ENCODE data around the gene RPL22L1. TPM values are rescaled to one million over a fixed set of nuclear protein-coding genes. Genes with fewer than 3 reads are reported as not detected.
"Not testable (repeated sequence)": the region's sequence is repeated elsewhere in the genome, so short reads cannot be mapped to it uniquely, and the experiment has no call there.

The RPL22L1 gene
- total and polyA plus RNA-seq, 4 donors, result 21.3 to 252 (median 114) TPM

GRCh38 chr3:170896781-170897180 is 26.8 kb upstream of the RPL22L1 start:
- Histone ChIP-seq H3K4me1 (ENCODE audit: control insufficient read depth in 5 of 5, insufficient read depth in 5 of 5, low read length in 5 of 5) (no peaks in the 10 kb centered on the region), H3K36me3 (ENCODE audit: control insufficient read depth in 4 of 4, insufficient read depth in 4 of 4, low read length in 4 of 4) (no peaks in the 10 kb centered on the region), H3K4me3 (no peak overlapping the region), H3K9ac (ENCODE audit: insufficient read depth in 1 of 2, low read length in 2 of 2) (no peak overlapping the region), H3K9me3 (ENCODE audit: control insufficient read depth in 4 of 4, insufficient read depth in 3 of 4, low read length in 3 of 4) (no peaks in the 10 kb centered on the region), H3K27ac (ENCODE audit: low read depth in 1 of 2, low read length in 1 of 2) (no peak overlapping the region), H3K27me3 (ENCODE audit: control insufficient read depth in 3 of 3, insufficient read depth in 3 of 3, low read length in 2 of 3) (no peaks in the 10 kb centered on the region)
- WGBS, 2 donors, result 90 to 96% methylated on average over 1 of the region's 1 CpG
- ATAC-seq (ENCODE audit: insufficient read depth, low FRiP score) (no peak), DNase-seq (no peak)
- no peak for TF ChIP-seq CTCF (IDR thresholded peaks at IDR 0.05; ENCODE audit: control extremely low read depth, extremely low read depth)

- H3K27ac ChIP-seq (ENCODE audit: low read depth in 1 of 2, low read length in 1 of 2); H3K27me3 ChIP-seq (ENCODE audit: control insufficient read depth in 3 of 3, insufficient read depth in 3 of 3, low read length in 2 of 3); ATAC-seq (ENCODE audit: insufficient read depth, low FRiP score); H3K4me3 ChIP-seq; DNase-seq; H3K4me1 ChIP-seq (ENCODE audit: control insufficient read depth in 5 of 5, insufficient read depth in 5 of 5, low read length in 5 of 5); H3K9me3 ChIP-seq (ENCODE audit: control insufficient read depth in 4 of 4, insufficient read depth in 3 of 4, low read length in 3 of 4); H3K36me3 ChIP-seq (ENCODE audit: control insufficient read depth in 4 of 4, insufficient read depth in 4 of 4, low read length in 4 of 4); H3K9ac ChIP-seq (ENCODE audit: insufficient read depth in 1 of 2, low read length in 2 of 2): not testable (repeated sequence)
- 96 to 97% methylated on average over 6 of the region's 6 CpGs for WGBS, 2 donors
These were observed 26.3 kb upstream of the RPL22L1 start for GRCh38 chr3:170896333-170896732.

DNA sequence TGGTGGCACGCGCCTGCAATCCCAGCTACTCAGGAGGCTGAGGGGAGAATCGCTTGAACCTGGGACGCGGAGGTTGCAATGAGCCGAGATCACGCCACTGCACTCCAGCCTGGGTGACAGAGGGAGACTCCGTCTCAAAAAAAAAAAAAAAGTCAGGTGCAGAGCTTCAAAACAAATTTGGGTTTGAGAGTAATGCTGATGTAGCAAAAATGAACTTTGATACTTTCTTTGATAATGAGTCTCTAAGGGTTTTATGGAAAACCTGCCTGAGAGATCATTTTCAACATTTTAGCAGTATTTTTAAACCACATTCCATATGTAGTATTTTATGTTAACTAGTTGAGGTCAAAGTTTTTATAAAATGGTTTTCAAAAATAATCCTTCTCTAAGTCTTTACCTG is 23.9 kb upstream of the RPL22L1 start:
- 98% methylated on average over 8 of the region's 8 CpGs for WGBS, 2 donors
- no peak for TF ChIP-seq CTCF (IDR thresholded peaks at IDR 0.05; ENCODE audit: control extremely low read depth, extremely low read depth)

DNA sequence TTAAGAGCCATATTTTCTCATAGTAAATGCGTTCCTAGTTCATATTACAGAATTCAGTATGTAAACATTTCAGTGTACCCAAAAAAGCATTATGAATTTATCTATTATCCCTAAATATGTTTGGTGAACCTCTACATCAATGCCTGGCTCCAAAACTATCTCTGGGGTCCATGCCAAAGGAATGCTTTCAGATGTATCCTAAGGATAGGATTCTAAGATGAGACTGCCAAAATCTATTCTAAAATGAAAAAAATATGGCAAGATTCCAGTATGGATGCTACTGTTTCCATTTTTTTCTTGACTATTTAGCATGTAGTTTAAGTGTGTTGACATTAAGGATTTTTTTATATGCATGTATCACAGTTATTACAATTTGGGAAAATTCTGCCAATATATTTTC is 19.6 kb upstream of the RPL22L1 start:
- H3K9me3 ChIP-seq (ENCODE audit: control insufficient read depth in 4 of 4, insufficient read depth in 3 of 4, low read length in 3 of 4), result no peaks in the 10 kb centered on the region
- no peak overlapping the region for H3K9ac ChIP-seq (ENCODE audit: insufficient read depth in 1 of 2, low read length in 2 of 2)
- H3K4me1 ChIP-seq (ENCODE audit: control insufficient read depth in 5 of 5, insufficient read depth in 5 of 5, low read length in 5 of 5), result peaks cover 0 to 5% (median 0%) of the 10 kb centered on the region in 5 donors
- WGBS, 2 donors, result 78 to 93% methylated on average over 1 of the region's 1 CpG
- no peak overlapping the region for H3K27ac ChIP-seq (ENCODE audit: low read depth in 1 of 2, low read length in 1 of 2)
- H3K4me3 ChIP-seq, result no peak overlapping the region
- H3K27me3 ChIP-seq (ENCODE audit: control insufficient read depth in 3 of 3, insufficient read depth in 3 of 3, low read length in 2 of 3), result no peaks in the 10 kb centered on the region
- no peak for TF ChIP-seq CTCF (IDR thresholded peaks at IDR 0.05; ENCODE audit: control extremely low read depth, extremely low read depth)
- ATAC-seq (ENCODE audit: insufficient read depth, low FRiP score) (no peak), DNase-seq (peak; percentile 78 to 90 (median 90))
- H3K36me3 ChIP-seq (ENCODE audit: control insufficient read depth in 4 of 4, insufficient read depth in 4 of 4, low read length in 4 of 4), result no peaks in the 10 kb centered on the region

More for the DNA sequence above, 23.9 kb upstream of the RPL22L1 start:
- ATAC-seq (ENCODE audit: insufficient read depth, low FRiP score), result no peak
- Histone ChIP-seq H3K4me3 (no peak overlapping the region), H3K27ac (ENCODE audit: low read depth in 1 of 2, low read length in 1 of 2) (no peak overlapping the region), H3K36me3 (ENCODE audit: control insufficient read depth in 4 of 4, insufficient read depth in 4 of 4, low read length in 4 of 4) (no peaks in the 10 kb centered on the region), H3K27me3 (ENCODE audit: control insufficient read depth in 3 of 3, insufficient read depth in 3 of 3, low read length in 2 of 3) (no peaks in the 10 kb centered on the region), H3K4me1 (ENCODE audit: control insufficient read depth in 5 of 5, insufficient read depth in 5 of 5, low read length in 5 of 5) (peaks cover 0 to 5% (median 0%) of the 10 kb centered on the region in 5 donors), H3K9ac (ENCODE audit: insufficient read depth in 1 of 2, low read length in 2 of 2) (no peak overlapping the region), H3K9me3 (ENCODE audit: control insufficient read depth in 4 of 4, insufficient read depth in 3 of 4, low read length in 3 of 4) (no peaks in the 10 kb centered on the region)
- no peak for DNase-seq

All from lung (tissue), 12 donors.